Ramos (cell line): ENCODE measurements around the gene ZFPM1.

Experiments used
- in situ Hi-C: fragments of 300-500 bp; cut with MboI; formaldehyde crosslinking; loops from one replicate; pipeline ENCODE4 v1.14.3; 2022; ENCODE audit warnings: low sequenced_read_pairs; ENCODE audit not compliant: unreplicated experiment

The ZFPM1 gene

GRCh38 chr16:88548985-88549384, 95.9 kb downstream of the ZFPM1 start:
- in situ Hi-C loops: no loop called here

- in situ Hi-C loops: no loop called here
Observed at GRCh38 chr16:88549671-88550245, 96.7 kb downstream of the ZFPM1 start.

- in situ Hi-C loops: no loop called here
Observed at GRCh38 chr16:88550246-88550661, 97.2 kb downstream of the ZFPM1 start.

DNA sequence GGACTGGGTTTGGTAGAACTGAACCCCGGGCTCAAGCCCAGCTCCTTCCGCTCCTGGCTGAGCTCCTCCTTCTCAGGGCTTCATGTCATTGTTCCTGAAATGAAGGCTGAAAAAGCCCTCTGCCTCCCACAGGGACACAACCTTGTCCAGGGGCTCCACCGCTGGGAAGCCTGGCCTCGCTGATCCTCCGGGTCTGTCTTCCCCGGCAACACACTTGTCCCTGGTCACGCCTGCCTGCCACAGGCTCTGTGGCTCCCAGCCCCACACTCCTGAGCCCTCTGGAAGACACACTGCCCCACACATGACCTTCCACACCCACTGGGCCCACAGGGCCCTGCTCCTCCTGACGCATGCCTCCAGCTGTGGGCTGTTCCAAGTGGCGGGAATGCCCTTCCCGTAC, 99.1 kb downstream of the ZFPM1 start:
- in situ Hi-C loops: no loop called here

DNA sequence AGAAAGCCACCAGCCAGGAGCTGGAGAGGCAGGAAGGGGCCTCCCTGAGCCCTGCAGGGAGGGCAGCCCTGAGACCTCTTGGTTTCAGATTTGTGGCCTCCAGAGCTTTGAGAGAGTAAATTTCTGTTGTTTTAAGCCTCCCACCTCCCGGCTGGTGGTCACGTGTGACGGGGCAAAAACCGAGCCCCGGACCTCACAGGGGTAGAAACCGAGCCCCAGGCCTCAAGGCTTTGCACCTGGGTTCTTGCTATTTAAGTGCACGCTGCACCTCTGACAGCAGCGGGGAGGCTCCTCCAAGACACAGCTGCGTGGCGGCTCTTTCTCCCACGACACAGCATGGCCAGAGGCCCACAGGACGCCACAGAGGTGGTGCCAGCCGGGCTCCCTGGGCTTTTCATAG, 99.7 kb downstream of the ZFPM1 start:
- in situ Hi-C loops: no loop called here

- in situ Hi-C loops: no loop called here
Observed at GRCh38 chr16:88553739-88554138, 100.7 kb downstream of the ZFPM1 start.

- in situ Hi-C loops: no loop called here
Observed at GRCh38 chr16:88554711-88555264, 101.7 kb downstream of the ZFPM1 start.

- in situ Hi-C loops: no loop called here
Observed at GRCh38 chr16:88556294-88556988, 103.4 kb downstream of the ZFPM1 start.

DNA sequence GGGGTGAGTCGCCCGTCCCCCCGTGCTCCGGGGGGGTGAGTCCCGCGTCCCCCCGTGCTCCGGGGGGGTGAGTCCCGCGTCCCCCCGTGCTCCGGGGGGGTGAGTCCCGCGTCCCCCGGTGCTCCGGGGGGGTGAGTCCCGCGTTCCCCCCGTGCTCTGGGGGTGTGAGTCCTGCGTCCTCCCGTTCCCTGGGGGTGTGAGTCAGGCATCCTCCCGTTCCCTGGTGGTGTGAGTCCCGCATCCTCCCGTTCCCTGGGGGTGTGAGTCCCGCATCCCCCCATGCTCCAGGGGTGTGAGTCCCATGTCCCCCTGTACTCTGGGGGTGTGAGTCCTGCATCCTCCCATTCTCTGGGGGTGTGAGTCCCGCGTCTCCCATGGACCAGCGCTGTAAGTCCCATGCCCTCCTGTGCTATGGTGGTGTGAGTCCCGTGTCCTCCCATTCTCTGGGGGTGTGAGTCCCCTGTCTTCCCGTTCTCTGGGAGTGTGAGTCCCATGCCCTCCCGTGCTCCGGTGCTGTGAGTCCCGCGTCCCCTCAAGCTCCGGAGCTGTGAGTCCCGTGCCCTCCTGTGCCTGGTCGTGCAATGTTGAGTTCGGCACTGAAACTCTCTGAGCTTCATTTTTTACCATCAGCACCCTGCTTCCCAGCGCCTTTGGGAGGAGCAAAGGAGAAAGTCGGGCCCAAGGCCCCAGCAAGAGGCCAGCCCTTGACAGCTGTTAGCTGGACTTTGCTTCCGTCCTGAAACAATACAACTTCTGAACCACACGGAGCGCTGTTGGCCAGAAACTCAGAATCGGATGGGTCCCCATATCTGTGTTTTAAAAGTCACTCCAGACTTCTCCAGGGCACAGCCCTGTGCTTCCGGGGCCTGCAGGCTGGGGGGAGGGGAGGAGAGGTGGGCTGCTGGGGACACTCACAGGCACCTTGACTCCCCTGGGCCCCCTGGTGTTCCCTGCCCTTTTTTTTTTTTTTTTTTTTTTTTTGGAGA, 105.7 kb downstream of the ZFPM1 start:
- in situ Hi-C loops: no loop called here

GRCh38 chr16:88560714-88561484, 107.8 kb downstream of the ZFPM1 start:
- in situ Hi-C loops: no loop called here

DNA sequence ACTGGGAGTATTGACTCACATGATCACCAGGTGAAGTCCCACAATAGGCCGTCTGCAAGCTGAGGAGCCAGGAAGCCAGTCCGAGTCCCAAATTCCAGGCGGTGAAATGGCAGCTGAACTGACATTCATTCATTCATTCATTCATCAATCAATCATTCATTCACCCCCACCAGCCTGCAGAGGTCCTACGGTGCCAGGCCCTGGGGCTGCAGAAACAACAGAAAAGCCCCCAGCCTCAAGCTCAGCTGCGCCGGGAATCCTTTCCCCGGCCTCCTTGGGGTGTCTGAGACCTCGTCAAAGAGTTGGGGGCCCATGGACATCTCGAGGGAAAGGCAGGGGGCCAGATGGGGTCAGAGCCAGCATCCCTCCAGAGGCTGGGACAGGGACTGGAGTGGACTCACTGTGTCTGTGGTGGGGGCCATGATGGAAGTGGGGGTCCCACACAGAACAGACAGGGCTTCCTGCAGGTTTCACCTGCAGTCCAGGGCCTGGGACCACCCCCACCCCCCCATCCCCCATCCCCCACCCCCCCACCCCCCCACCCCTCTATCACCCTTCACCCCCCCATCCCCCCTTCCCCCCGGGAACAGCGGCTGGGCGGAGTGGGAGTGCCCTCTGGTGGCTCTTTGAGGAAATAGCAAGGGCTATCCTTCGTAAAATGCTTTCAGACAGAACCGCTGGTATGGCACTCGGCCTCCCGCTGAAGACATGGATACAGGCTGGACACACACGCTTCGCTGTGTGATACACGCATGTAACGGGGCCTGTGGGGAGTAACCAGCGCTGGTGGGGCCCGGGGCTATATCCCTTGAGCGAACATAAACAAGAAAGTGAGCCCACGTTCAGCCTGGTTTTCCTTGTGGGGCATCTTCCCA, 108.6 kb downstream of the ZFPM1 start:
- in situ Hi-C loops: no loop called here

GRCh38 chr16:88566158-88566557, 113.1 kb downstream of the ZFPM1 start:
- in situ Hi-C loops: loop anchor here (5.0 kb wide), 1 partner anchor 114 kb away; the partner anchor contains the start of gene ZFPM1

GRCh38 chr16:88568710-88569613, 115.9 kb downstream of the ZFPM1 start:
- in situ Hi-C loops: loop anchor here (5.0 kb wide), 1 partner anchor 117 kb away; the partner anchor contains the start of gene ZFPM1

- in situ Hi-C loops: loop anchor here (5.0 kb wide), 1 partner anchor 117 kb away; the partner anchor contains the start of gene ZFPM1
Observed at GRCh38 chr16:88569614-88569984, 116.5 kb downstream of the ZFPM1 start.

GRCh38 chr16:88569985-88570690, 117.1 kb downstream of the ZFPM1 start, which contains the start of gene ZC3H18:
Gene ZC3H18, plus strand, starts transcription at chr16:88570403. Its CDS starts 6,721 bp downstream, at chr16:88577124.
- in situ Hi-C loops: loop anchor here (5.0 kb wide), 1 partner anchor 118 kb away; the partner anchor contains the start of gene ZFPM1

DNA sequence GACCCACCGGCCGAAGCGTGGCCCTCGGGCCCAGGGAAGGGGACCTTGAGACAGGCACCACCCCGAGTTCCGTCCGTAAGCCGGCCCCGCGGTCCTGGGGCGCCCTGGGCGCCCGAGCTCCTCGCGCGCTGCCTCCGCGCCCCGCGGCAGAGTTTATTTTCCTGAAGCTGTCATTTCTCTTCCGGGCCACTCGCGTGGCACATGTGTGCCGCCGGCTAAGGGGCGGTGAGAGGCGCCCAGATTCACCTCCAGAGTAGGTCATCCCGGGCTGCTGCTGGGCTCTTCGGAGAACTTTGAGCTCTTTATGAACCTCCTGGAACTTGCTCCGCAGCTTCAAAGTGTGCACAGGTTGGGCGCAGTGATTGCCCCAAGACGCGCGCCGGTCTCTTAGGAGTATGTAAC, 117.6 kb downstream of the ZFPM1 start:
- in situ Hi-C loops: no loop called here

GRCh38 chr16:88575251-88575650, 122.2 kb downstream of the ZFPM1 start:
- in situ Hi-C loops: no loop called here
